Stimulated activated naive CD8-positive, alpha-beta T cell treated with anti-CD3 and anti-CD28 coated beads, Interleukin-15, Interleukin-2, amounts not matched to agents 100 U/mL and 50 U/mL, for 24 hours (primary cell): ENCODE data around the gene AIM2.
"Not testable (repeated sequence)": the region's sequence is repeated elsewhere in the genome, so short reads cannot be mapped to it uniquely, and the experiment has no call there.

Source experiments
- ATAC-seq: fragments of 150-1000 bp; cut with Tn5 transposase; one replicate; pipeline ENCODE4 v1.10.0; 2021
- DNase-seq: peaks from one replicate; pipeline ENCODE4 v3.0.0; 2021

Gene AIM2

DNA sequence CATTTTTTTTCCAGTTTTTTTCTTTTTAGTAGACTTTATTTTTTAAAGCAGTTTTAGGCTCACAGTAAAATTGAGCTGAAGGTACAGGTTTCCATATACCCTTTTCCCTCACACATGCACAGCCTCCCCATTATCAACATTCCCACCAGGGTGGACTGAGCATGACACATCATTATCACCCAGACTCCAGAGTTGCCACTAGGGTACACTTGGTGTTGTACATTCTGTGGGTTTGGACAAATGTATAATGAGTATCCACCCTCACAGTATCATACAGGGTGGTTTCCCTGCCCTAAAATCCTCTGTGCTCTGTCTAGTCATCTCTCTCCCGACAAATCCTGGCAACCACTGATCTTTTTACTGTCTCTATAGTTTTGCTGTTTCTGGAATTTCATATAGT is 3.0 kb upstream of the AIM2 start:
- ATAC-seq (no peak), DNase-seq (no peak)

DNA sequence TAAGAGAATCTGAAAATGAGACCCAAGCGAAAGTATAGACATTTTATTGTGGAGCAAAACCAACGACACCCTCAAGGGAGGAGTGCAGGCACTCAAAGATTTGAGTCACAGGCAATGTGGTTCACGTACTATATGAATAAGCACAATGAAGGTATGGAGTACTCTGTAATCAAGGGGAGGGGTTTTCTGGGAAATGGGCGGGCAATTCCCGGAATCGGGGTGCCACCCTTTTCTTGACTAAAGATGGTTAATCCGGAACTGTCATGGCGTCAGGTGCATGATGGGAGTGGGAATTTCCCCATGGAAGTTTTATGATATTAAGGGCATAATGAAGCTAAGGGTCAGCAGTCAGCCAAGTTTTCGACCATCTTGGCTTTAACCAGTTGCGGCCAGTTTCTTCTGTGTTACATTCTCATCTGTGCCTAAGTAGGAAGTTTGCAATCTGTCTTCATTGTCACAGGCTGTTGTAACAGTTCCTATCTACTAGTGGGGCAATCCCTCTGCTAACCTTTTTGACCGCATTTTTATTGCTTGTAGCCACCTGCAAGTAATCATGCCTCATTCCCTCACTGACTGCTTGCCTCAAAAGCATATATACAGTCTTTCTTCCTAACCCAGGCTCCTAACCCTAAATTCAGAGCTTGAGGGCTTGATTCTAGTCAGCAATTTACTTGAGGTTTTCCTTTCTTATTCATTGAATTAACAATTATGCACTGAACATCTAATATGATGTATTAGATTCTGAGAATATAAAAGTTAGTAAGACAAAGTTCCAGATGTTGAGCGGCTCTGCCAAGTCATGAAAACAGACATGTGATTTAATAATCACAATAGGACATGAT is 775 bp upstream of the AIM2 start:
- ATAC-seq, result peak; percentile 2
- DNase-seq, result peak; percentile 90

DNA sequence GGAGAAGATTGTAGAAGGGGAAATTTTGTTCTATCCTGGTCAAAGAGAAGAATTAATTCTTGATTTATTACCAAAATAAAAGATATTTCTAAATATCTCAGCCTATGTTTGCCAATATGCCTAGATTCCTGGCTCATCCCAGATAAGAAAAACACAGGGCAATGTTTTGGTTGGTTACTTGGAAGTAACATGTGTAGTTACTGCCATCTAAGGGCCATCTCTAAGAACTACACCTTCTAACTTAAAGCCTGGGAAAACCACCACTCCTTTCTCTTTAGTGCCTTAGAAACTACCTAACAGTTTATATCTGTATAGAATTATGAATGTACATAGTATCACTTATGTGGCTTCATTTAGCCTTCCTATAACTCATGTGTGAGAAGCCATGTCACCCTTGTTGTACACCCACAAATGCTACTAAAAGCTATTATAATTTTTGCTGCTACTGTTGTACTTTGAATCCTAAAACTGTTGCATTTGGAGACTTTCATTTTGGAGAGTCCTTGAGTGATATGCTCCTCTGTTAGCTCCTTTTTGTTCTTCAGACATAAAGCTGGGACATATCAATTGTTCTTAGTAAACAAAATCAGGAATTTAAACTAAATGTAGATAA is 4.5 kb downstream of the AIM2 start:
- no peak for ATAC-seq
- no peak for DNase-seq

DNA sequence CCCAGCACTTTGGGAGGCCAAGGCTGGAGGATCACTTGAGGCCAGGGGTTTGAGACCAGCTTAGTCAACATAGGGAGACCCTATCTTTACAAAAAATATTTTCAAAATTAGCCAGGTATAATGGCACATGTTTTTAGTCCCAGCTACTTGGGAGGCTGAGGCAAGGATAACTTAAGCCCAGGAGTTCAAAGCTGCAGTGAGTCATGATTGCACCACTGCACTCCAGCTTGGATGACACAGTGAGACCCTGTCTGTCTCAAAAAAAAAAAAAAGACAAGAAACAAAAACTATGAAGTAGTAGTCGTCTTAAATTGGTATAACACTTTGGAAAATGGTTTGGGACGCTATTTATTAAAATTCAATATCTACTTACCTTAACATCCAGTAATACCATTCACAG is 7.7 kb downstream of the AIM2 start:
- ATAC-seq, result no peak
- no peak for DNase-seq

DNA sequence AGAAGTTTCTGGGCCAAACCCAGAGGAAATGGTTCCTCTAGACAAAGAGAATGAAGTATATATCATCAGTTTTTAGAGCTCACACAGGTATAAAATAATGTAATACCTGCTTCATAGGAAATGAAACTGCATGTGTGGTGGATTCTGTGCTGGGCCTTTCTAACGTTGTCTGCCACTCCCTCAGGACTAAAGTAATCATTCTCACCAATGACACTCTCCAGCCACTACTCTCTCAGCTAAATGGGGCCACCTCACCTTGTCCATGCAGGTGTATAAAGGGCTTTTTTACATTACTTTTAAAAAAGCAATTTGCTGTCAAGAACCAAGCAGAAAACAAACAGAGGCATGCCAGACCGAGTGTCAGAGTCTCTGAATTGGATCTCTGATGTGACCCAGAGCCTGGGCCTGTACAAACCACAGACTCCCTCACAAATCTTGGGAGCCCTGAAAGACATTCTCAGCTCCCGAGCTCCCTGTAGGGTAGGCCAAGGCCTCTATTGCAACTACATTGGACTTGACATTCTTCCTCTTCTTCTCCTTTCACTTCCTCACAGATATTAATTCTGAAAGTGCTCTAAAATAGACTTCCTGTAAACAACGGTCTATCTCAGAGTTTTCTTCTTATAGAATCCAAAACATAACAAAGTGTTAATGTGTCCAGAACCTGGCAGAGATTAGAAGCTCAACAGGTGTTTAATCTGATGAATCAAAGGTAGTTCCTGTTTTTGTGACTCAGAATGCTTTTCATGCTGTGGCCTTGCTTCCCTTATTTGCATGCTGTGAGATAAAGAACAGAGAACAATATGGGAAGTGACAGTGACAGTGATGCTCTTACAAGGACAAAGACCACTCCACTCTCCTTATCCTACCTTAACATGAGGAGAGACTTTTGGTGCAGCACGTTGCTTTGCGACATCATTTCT is 8.6 kb downstream of the AIM2 start:
- ATAC-seq (peak; percentile 68), DNase-seq (no peak)

DNA sequence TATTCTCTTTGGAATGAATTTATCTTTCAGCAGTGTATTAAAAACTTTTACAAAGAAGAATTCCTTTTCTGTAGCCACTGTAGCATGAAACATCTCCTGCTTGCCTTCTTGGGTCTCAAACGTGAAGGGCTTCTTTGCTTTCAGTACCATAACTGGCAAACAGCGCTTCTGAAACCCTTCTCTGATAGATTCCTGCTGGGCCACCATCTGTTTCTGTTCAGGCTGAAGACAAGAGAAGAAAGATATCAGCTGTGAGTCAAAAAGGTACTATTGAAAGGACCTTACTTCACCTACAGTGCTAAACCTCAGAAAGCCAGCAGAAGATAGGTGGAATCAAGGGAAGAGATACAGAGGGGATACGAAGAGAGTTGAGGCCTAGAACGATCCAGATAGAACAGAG is 10.5 kb downstream of the AIM2 start:
- ATAC-seq, result no peak
- DNase-seq, result no peak

DNA sequence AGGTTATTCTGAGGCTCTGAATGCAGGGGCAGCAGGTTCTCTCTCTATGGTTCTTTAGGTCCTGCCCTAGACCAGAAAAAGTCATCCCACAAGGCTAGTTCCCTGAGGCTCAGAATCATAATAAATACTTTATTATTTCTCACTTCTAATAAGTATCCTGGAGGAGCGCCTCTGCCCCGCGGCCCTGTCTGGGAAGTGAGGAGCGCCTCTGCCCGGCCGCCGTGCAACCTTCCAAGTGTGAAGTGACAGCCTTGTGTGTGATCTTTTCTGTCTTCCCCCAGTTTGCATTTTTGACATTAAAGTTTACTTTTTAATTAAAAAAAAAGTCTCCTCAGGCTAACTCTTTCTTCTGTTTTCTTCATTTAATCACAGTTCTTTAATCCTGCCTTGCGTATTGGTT is 11.5 kb downstream of the AIM2 start:
- ATAC-seq (no peak), DNase-seq (no peak)

DNA sequence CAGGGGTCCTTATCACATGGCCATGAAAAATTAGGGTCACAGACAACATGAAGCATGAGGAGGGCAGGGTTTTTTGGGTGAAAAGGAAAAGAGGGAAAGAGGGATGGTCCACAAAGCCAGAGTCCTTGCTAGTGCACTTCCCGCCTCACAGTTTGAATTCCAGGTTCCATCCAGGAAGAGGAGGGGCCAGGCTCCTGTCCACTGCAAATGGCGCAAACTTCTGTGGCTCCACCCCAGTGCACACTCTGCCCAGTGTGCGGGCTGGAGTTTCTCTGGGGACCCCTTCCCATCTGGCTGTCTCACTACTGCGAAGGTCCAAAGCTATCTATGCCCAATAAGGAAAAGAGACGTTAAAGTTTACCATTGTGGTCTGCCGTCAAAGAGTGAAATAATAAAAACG is 17.8 kb downstream of the AIM2 start:
- DNase-seq, result no peak
- ATAC-seq, result no peak

DNA sequence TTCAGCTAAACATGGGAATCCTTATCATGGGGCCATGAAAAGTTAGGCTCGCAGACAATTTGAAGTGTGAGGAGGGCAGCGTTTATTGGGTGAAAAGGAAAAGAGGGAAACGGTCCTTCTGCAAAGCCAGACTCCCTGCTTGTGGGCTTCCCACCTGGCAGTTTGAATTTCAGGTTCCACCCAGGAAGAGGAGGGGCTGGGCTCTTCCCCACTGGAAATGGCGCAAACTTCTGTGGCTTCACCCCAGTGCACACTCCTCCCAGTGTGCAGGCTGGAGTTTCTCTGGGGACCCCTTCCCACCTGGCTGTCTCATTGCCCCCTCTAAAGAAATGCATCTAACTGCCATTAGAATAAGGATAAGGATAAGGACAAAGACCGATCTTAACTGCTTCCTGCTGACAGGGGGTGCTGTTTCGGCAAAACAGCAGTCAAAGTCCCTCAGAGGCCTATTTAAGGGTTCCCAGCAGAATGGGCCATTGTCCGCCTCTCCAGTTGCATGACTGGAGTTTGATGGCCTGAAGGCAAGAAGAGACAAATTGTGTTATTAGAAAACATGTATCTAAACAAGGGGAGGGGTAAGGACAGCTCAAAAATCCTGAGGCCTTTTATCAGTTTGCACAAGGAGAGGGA is 20.4 kb downstream of the AIM2 start:
- ATAC-seq, result no peak
- no peak for DNase-seq

DNA sequence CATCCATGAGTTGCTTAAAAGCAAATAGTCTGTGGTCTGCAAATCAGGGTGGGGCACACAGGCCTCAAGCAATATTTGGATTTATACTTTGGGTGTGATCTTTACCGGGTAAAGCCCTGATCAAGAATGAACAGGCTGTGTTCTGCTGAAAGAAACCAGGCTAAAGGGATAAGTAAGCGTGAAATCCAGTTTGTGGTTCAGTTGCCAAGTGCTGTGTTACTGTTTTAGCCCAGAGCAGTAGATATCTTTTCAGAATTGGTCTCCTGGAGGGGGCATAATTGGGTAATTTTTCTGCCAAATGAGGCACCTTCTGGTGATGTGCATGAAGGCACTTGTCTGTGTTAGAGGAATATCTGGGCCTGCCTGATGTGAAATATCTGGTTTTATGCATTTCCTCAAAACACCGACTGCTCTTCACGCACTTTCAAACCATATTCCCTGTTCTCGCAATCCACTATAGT is 21.4 kb downstream of the AIM2 start:
- no peak for DNase-seq
- ATAC-seq, result no peak

DNA sequence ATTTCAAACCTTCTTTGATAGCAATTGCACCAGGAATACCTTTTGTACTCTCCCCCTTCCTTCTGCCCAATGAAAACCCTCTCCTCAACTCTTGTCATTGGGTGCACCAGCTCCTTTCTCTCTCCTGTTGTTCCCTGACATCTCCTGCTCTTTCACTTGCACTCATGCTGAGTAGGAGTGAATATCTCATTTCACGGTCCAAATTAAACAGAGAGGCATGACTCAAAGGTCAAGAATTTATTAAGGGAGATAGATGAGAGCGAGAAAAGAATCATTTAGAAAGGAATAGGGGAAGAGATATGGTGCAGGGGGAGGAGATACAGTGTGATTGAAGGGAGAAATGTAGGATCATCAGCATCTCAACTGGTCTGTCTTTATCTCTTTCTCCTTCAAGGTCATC is 22.1 kb downstream of the AIM2 start:
- DNase-seq, result no peak
- ATAC-seq, result no peak

DNA sequence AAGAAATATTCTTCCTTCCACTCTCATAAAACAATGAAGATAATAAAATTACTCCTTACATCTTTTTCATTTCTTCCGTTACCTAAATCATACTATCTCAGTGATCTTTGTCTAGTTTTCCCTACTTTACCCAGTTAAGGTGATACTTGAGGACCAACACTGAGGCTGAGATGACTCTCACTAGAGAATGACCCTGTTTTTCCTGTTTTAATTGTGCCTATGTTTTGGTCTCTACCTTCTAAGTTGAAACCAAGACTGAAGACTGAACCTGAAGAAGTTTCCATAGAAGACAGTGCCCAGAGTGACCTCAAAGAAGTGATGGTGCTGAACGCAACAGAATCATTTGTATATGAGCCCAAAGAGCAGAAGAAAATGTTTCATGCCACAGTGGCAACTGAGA is 25.1 kb downstream of the AIM2 start:
- ATAC-seq, result peak; percentile 59
- DNase-seq, result no peak

DNA sequence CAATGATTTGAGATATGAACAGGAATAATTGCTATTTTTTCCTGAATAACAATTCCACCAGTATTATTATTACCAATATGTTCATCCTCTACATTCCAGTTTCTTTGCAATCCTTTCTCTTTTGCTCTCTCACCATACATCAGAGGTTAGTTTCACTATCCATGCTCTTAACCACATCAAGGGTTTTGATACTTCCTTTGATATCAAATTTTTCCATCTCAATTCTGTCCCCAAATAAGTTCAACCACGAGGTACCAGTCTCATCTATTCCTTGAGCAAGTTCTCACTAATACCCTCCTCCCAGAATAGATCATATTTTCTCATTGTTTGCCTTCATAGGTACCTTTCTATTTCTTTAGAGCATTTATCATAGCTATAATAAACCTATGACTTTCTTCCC is 30.1 kb downstream of the AIM2 start:
- ATAC-seq, result peak; percentile 89
- not testable (repeated sequence) for DNase-seq

DNA sequence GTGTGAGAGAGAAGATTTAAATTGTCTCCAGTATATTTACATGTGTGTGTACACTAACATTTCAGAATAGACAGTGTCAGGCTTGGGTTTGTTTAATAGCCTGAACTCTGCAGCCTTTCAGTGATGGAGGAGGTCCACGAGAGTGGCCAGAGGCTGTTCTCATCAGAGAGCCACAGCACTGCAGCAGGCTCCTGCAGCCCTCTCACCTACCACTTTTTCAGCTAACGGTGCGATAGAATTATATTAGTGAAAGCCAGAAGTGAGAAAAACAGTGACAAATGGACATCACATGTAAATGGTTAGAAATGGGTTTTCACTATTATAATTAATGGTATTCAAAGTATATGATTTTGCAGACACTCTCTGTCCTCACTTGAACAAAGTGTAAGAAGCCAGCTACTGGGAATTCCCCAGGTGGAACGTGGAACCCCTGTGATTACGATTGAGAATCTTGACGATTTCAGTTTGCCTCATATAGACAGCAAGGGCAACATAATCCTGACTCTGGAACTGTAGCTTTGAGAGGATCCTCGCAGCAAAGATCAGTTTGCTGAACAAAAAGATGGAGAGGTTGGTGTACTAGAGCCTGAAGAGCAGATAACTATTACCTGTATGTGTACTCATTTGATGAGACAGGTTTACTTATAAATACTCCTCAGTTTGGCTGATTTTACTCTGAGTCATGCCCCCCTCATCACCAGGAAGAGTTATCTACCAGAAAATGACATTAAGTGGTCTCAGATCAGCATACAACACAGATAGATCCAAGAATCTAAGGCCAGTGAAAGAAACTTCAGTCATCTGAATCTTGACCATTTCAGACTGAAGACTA is 35.5 kb downstream of the AIM2 start:
- ATAC-seq, result peak; percentile 55
- no peak for DNase-seq

DNA sequence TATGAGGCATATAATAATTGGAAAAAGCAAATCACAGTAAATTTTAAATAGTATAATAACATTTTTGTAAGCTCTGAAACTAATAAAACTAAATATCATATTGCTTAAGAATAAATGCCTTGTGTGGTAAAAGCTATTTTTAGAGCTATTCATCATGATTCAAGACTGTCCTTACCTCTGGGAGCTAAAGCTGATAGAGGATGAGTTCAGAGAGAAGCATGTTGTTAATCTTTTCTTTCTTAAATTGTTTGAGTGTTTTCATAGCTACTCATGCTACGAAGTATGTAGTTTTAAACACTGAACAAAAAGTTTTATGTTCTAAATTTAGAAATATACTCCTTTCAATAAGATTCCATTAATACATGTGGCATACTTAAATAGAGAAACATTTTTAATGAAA is 36.4 kb downstream of the AIM2 start:
- ATAC-seq (no peak), DNase-seq (no peak)

DNA sequence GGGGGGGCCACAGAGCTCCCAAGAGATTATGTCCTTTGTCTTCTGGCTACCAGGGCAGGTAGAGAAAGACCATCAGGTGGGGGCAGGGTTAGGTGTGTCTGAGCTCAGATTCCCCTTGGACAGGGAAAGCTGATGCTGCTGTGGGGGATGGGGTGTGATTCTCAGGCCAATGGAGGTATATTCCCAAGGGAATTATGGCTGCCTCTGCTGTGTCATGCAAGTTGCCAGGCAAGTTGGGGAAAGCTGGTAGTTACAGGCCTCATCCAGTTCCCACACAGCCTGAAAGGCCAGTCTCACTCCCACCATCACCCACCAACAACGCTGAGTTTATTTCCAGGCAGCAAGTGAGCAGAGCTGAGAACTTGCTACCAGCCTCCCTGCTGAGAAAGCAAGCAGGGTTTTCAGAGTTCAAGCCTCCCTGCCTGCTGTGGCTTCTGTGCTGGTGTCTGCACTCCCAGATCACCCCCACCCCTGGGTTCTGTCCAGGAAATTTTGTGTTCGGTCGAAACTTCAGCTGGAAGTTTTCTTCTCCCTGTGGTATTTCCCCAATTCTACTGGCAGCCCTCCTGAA is 45.6 kb downstream of the AIM2 start:
- ATAC-seq (no peak), DNase-seq (no peak)

DNA sequence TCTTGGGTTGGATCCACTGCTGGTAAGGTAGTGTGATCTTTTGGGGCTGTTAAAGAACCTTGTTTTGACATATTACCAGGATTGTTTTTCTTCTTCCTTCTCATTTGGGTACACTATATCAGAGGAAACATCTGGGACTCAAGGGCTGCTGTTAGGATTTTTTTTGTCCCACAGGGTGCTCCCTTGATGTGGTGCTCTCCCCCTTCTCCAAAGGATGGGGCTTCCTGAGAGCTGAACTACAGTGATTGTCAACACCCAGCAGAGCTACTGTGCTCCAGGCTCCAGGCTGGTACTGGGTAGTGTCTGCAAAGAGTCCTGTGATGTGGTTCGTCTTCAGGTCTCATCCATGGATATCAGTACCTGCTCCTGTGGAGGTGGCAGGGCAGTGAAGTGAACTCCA is 46.3 kb downstream of the AIM2 start:
- no peak for ATAC-seq
- DNase-seq, result no peak

DNA sequence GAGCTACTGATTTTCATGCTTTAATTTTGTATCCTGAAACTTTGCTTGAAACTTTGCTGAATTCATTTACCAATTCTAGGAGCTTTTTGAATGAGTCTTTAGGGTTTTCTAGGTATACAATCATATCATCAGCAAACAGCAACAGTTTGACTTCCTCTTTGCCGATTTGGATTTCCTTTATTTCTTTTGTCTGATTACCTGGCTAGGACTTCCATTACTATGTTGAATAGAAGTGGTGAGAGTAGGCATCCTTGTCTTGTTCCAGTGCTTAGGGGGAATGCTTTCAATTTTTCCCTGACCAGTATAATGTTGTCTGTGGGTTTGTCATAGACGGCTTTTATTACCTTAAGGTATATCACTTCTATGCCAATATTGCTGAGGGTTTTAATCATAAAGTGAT is 49.7 kb downstream of the AIM2 start:
- not testable (repeated sequence) for ATAC-seq, DNase-seq

DNA sequence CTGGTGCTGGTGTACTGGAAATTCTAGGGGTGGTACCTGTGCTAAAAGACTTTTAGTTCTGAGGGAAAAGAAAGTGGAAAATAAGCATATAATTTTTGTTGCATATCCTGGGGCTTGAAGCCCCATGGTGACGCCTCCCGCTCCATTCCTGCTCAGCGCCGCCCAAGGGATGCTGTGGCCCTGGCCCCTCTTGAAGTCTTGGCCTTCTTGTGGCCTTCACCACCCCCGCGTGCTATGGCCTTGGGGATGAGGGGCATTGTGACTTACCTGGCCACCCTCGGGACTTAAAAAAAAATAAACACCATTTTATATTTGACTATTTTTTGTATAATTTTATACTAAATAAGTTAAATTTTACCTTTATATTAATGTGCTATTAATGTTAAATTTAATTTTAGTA is 51.5 kb downstream of the AIM2 start:
- DNase-seq (no peak), ATAC-seq (no peak)

DNA sequence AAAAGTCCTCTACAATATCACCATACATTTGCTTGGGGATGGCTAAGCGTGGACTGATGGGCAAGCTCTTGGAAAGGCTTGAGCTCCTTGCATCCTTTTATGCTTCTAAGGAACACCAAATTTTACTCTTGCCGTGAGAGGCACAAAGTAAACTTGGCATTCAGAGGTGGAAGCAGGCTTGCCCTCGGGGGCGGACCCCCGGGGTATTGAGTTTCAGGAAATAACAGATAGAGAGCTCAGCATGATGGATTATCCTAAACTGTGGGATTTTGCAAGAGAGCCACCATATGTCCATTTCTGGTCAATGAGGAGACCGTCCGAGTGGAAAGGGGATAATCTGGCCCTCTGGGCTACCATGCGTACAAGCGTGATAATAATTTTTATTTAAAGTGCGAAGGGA is 52.8 kb downstream of the AIM2 start:
- DNase-seq (no peak), ATAC-seq (no peak)

DNA sequence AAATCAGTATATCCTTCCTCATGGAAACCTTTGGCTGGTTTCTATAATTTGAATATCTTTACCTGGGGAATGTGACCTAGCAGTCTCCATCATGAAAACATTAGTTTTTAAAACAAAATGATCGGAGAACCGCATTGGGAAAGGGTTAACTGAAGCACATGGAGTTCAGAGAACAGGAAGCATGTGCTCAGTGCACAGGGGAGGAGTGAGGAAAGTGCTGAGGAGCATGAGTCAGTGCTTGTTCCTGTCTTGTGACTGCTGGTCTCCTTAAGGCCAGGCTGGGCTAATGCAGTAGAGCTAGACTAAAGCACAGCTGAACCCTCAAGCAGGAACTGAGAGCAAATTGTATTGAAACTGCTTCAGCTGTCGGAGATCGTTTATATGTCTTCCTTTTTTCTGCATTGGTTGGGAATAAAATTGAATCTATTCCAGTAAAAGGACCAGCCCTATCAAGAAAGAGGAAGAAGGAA is 61.1 kb downstream of the AIM2 start:
- peak; percentile 95 for ATAC-seq
- peak; percentile 68 for DNase-seq
